GM21526 (cell line): Measurements from ENCODE around the gene DNAJC8.

Experiments
- ATAC-seq: cut with Tn5 transposase; IDR thresholded peaks from one replicate; pipeline ENCODE4 v1.9.1; 2021; ENCODE audit warnings: moderate library complexity; ENCODE audit not compliant: unreplicated experiment, low FRiP score

The DNAJC8 gene, protein sequence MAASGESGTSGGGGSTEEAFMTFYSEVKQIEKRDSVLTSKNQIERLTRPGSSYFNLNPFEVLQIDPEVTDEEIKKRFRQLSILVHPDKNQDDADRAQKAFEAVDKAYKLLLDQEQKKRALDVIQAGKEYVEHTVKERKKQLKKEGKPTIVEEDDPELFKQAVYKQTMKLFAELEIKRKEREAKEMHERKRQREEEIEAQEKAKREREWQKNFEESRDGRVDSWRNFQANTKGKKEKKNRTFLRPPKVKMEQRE

DNA sequence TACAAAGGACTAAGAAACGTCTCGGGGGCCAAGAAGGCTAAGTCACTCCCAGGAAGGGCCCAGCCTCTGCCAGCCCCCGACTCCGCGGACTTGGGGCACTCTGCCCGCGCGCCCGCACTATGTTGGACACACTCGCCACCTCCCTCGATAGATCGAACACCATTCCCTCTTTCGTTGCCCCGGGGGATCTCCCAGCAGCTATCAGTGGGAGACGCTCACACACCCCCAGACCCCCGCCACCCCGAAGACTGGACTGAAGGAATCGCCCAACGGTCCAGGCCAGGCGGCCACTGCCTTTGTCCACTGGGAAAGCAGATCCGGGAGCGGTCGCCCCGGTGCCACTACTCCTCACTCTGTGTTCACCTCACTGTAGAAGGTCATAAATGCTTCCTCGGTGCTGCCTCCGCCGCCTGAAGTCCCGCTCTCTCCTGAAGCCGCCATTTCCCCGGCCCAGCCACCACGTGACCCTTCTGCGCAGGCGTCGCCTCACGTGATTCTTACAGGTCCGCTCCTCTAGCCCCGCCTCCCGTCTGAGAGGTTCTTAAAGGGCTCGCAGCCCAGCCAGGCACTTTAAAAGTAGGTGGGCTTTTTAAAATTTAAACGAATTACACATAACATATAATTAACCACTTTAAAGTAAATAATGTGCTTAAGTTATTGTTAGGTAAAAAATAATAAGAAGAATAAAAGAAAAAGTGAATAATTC, at the start of gene DNAJC8:
TSS of gene DNAJC8 (minus strand) at position 472 of the 706 bp plus-strand sequence. CDS start at position 441, 31 bp downstream.
- ATAC-seq: peak; percentile 56

DNA sequence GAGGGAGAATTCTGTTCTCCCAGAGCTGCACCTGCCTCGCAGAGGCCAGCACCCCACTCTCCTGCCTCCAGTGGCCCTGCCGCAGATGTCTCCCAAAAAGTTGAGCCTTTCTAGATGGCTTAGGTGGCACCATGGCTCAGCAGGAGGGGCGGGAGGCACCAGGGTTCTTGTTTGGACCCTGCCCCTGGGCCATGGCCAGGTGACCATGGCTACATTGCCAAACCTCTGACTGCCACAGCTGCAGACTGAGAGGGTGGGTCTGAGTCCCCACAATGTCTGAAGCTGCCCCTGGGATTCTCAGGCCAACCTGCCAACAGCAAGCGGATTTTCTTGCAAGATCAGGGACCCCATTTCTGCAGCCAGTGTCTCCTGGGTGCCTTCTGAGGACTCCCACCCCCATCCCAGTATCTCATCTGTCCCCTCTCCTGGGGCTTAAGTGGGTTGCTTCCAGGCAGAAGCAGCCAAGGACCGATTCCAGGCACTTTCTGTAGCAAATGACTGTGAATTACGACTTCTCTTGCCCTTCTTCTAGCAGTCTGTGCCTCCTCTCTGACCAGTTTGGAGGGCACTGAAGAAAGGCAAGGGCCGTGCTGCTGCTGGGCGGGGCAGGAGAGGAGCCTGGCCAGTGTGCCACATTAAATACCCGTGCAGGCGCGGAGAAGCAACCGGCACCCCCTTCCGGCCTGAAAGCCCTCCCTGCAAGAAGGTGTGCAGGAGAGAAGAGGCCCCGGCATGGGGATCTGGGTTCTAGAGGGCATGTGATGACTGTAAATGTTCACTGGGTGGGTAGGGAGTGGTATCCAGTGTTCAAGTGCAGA, 49.0 kb upstream of the DNAJC8 start:
- ATAC-seq: no peak

DNA sequence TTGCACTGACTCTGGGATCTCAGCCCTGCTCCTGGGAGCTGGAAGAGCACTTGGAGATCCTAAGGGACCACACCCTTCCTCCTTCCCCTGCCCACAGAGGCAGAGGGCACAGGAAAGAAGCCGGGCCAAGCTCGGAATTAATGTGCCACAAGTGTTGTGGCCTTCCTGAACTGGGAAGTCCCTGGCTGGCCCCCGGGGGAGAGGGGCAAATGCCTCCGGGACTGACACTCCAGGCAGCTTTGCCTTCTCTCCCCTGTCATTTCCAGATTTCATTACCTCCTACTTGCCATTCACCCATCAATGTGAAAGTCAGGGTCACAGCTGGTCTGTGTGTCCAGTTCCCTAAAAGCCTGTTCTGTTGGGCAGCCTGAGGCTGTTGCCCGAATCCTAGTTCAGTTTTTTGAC, 48.1 kb upstream of the DNAJC8 start:
- ATAC-seq: no peak

DNA sequence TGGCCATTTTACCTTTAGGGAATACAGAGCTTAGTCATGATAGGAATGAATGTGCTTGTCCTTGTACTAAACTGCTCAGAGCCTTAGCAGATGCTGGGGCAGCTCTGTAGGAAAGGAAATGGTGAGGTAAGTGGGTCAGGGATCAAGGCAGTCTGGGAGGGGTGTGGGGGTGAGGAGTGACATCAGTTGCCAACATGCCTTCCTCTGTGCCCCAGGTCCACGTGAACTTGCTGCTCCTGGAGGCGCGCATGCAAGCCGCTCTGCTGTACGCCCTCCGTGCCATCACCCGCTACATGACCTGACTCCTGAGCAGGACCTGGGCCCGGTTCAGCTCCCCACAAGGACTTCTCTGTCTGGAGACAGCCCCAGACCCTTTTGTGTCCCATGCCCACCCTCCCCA, 47.7 kb upstream of the DNAJC8 start:
- no peak for ATAC-seq

DNA sequence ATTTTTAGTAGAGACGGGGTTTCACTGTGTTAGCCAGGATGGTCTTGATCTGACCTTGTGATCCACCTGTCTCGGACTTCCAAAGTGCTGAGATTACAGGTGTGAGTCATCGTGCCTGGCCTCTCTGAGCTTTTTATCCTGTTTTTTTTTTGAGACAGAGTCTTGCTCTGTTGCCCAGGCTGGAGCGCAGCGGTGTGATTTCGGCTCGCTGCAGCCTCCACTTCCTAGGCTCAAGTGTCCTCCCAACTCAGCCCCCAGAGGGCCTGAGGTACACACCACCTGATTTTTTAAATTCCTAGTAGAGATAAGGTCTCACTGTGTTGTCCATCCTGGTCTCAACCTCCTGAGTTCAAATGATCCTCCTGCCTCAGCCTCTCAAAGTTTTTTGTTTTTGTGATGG, 46.9 kb upstream of the DNAJC8 start:
- ATAC-seq: no peak

DNA sequence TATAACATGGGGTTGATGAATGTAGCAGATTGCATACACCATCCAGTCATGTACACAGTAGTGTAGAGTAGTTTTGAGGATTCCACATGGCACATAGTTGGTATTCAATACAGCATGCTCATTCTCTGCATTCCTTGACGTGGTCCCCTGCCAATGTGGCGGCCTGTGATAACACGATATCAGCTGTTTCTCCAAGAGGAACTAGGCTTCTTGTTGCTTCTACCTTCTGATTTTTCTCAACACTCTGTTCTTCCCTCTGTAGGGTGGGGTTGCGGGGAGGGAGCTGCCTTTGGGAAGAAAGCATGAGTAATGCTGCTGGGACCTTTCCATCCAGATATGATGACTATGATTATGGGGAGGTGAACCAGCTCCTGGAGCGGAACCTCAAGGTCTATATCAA, 45.9 kb upstream of the DNAJC8 start:
- ATAC-seq: no peak

DNA sequence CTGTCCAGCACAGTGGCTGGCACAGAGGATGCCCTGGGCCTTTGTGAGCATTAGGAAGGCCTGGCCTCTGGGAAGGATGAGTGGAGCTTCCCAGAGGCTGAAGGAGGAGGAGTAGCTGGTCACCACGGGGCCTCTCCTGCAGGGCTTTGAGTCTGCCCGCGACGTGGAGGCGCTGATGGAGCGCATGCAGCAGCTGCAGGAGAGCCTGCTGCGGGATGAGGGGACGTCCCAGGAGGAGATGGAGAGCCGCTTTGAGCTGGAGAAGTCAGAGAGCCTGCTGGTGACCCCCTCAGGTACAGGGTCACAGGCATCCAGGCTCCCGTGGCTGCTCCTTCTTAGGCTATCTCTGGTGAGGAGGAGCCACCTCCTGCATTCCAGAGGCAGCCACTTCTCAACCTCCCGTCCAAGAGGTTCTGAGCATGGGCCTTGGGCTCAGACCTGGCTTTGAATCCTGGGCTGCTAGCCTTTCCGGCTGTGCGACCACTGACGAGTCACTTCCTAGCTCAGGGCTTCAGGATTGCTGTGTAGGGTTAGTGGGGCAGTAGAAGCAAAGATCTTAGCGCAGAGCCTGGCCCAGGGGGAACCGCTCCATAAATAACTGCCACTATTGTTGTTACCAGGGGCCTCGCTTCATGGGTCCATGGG, 40.5 kb upstream of the DNAJC8 start:
- ATAC-seq: no peak

DNA sequence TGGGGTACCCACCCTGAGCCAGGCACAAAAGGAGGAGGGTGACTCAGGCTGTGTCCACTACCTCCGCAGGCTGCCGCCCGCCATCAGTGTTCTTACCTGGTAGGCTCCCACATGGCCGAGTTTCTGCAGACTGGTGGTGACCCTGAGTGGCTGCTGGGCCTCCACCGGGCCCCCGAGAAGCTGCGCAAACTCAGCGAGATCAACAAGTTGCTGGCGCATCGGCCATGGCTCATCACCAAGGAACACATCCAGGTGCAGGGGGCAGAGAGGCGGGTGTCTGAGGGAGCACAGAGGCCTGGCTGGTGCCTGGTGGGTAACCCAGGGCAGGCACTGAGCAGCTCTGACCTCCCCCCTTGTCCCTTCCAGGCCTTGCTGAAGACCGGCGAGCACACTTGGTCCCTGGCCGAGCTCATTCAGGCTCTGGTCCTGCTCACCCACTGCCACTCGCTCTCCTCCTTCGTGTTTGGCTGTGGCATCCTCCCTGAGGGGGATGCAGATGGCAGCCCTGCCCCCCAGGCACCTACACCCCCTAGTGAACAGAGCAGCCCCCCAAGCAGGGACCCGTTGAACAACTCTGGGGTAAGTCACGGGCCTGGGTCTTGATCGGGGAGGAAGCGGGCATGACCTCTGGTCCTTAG, 39.5 kb upstream of the DNAJC8 start:
- no peak for ATAC-seq

DNA sequence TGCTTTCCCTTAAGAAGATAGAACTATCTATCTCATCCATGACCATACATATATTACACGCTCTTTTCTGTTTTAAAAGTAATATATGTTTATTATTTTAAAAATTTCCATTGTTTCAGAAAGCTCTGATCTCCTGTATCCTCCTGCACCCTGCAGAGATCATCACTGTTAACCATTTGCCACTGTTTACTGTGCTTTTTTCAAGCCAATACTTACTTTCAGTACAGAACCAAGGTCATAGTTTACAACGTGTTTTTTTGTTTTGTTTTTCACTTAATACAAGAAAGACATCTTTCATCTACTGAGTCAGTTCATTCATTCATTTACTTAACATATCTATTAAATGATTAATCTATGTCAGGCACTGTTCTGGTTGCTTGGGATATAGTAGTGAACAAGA, 36.7 kb upstream of the DNAJC8 start:
- ATAC-seq: no peak

DNA sequence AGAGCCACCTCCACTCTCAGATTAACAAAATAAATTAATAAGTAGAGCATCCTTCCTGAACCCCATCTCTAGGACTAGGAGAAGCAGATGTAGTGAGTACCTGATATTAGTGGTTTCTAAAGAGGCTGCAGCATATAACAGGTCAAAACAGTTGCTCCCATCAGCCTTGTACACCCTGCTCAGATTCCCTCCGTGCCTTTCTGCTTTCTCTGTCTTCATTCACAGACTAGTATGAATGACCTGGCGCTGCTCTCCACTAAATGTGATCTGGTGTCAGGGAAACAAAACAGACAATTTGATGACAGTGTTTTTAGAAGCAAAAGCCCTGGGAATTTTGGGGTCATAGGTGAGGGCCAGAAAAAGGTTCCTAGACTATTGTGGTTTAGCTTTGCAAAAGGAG, 34.8 kb upstream of the DNAJC8 start:
- ATAC-seq: no peak

DNA sequence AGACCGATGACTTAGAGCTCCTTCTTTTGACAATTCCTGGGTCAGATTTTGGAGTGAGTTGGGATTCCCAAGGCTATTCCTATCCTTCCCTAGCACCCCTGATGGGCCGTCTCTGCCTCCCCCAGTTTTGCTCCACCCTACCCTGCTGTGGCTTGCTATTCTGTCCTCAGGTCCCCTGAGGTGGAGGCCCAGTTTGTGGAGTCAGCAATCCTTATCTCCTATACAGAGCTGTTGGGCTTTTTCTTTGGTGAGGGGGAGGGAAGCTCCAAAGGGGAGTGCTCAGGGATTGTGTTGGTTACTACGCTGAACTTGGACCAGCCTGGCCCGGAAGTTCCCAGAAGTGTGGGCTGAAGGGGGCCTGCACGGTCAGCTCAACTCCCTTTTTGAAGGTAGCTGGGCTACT, 34.1 kb upstream of the DNAJC8 start:
- no peak for ATAC-seq

DNA sequence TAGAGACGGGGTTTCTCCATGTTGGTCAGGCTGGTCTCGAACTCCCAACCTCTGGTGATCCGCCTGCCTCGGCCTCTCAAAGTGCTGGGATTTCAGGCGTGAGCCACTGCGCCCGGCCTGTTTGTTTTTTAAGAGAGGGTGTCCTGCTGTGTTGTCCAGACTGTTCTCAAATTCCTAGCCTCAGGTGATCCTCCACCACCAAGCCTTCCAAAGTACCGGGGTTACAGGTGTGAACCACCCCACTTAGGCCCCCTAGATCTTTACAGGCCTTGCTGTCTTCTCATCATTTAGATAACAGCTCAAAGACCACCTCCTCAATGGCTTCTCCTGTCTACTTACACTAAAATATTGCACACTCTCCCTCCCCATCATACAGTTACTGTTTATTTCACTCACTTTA, 32.7 kb upstream of the DNAJC8 start:
- no peak for ATAC-seq

DNA sequence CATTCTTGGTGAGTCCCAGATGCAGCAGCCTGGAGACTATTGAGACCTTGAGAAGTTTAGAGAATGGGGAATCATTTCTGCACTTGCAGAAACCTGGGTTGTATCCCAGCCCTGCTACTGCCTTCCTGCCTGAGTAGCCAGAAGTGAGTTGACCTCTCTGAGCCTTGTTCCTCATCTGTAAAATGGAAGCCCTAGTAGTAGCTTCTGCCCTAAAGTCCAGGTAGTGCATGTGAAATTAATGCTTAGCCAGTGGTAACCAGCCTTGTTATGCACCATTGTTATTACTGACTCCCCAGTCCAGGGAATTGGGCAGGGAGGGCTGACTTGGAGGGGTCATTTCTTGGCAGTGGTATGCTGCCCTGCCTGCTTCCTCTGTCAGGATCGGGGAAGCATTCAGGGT, 32.1 kb upstream of the DNAJC8 start:
- no peak for ATAC-seq

DNA sequence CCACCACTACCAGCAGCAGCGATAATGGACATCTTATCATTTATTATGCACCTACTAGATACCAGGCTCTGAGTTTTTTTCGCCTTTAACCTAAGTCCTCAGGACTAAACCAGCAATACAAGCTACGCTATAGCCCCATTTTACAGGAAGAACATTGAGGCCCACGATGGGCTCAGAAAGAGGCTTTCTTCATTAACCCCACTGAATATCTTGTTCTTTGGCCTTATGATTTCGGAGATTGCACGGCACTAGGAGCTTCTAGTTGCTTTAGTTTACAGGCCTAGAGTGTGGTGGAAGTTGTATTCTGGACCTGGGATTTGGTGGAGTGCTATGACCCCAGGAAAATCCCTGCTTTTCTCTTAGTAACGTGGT, 28.0 kb upstream of the DNAJC8 start:
- no peak for ATAC-seq

DNA sequence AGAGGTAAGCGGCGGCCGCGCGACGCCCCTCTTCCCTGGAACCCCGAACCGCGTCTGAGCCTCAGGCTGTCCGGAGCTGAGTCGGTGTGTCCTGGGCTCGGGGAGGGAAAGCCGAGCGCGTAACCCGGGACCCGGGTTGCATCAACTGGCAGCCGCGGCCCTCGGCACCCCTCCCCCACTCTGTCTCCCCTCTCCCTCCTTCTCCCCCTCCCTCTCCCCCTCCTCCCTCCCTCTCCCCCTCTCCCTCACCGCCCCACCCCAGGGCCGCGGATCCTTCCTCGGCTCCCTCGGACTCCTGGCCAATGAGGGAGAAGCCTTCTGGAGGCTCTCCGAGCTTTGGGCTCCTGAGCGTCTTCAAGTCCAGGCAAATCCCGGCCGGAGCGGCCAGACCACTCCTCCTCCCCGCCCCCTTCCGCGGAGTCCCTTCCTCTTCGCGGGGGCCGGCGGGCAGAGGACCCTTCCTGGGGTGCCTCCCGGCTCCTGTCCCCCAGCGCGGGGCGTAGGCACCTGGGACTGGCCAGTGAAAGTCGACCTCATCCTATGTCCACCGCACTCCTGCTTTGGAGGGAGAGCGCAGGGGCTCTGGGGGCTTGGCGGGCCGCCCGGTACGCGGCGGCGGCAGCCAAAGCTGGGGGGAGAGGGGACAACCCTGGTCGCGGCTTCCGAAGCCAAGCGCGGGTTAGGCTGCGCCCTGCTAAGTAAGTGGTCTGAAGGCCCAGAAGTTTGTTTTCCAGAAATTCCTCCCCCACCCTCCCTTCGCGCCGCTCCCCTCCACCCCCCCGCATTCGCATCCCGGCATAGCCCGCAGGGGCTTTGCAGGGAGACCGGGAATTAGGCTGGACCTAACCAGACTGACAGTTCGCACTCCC, 27.3 kb upstream of the DNAJC8 start:
- ATAC-seq: no peak

DNA sequence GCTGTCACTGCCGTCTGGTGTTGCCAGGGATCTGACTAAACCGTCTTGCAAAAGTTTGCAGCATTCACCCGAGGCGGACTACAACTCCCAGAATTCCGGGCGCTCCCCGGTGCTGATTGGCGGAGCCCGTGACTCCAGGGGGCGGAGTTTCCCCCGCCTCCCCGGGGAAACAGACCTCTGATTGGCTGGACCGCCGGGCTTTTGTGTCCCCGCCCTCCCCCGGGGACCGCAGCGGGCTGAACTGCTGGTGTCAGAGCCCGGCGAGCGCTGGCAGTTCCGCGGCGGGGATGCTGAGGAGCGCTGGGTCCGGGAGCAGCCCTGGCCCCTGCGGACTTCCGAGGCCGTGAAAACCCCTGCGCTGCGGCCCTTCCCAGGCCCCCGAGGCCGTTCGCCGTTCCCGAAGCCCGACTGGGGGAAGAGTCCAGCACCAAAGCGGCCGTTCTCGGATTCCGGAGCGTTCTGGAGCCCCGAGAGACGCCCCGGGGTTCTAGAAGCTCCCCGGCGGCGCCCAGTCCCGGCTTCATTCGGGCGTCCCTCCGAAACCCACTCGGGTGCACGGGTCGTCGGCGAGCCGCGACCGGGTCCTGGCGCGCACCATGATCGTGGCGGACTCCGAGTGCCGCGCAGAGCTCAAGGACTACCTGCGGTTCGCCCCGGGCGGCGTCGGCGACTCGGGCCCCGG, 26.6 kb upstream of the DNAJC8 start, which contains the start of gene SESN2:
TSS of gene SESN2 (plus strand) at position 267 of the 682 bp plus-strand sequence. CDS start at position 597, 330 bp downstream.
- peak; percentile 89 for ATAC-seq

DNA sequence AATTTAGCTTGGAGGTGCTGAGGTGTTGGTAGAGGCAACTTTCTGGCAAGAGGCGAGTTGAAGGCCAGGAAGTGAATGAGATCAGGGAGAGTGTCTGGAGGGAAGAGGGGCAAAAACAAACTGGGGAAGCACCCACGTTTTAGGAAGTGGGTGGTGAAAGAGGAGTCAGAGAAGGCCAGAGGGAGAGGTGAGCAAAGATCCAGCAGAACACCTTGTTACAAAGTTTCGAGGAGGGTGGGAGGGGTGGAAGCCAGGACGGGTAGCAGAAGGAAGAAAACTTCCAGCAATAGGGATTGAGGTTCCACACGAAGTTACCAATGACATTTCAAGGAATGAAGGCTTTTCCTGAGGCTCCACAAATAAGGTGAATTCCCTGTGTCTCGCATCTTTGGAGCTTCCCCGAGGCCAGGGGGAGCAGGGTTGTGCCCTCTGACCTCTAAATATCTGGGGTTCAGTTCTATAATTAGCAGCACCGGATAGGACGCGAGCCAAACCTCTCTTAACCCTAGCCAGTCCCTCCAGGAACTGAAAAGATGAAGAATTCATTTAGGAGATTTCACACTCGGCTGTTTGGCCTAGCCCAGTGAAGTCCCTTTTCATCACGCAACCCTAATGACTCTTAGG, 25.9 kb upstream of the DNAJC8 start:
- no peak for ATAC-seq

DNA sequence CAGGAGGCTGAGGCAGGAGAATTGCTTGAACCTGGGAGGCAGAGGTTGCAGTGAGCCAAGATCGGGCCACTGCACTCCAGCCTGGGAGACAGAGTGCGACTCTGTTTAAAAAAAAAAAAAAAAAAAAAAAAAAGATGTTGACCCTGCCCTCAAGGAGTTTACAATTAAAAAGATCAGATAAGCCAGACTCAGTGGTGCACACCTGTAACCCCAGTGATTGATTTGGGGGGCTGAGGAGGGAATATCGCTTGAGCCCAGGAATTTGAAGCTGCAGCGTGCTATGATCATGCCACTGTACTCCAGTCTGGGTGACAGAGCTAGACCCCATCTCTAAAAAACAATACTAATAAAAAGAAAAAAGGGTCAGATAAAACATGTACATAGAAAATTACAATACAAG, 24.9 kb upstream of the DNAJC8 start:
- no peak for ATAC-seq
